ENCODE measurements around the gene APP. TPM values are rescaled to one million over a fixed set of nuclear protein-coding genes. Genes with fewer than 3 reads are reported as not detected.

The APP gene
- total RNA-seq, 1 donor from 2014 or later: 306 TPM

GRCh38 chr21:26123012-26123411 lies 47.6 kb downstream of the APP start:
- Mint-ChIP-seq H3K4me1 (peaks cover 36% of the 10 kb centered on the region), H3K36me3 (peaks cover 17% of the 10 kb centered on the region), H3K9me3 (peaks cover 4% of the 10 kb centered on the region), H3K27ac (no peak overlapping the region), H3K4me3 (no peak overlapping the region), H3K27me3 (ENCODE audit: insufficient read depth, low read depth) (peaks cover 3% of the 10 kb centered on the region)
- TF ChIP-seq CTCF (IDR thresholded peaks at IDR 0.05): no peak
- Histone ChIP-seq H3K27me3 (no peaks in the 10 kb centered on the region), H3F3A (ENCODE audit: low read depth) (no peaks in the 10 kb centered on the region), H3K4me3 (no peak overlapping the region), H3K9me3 (ENCODE audit: low read depth) (no peaks in the 10 kb centered on the region), H3K4me1 (peaks cover 19% of the 10 kb centered on the region), H3K27ac (no peak overlapping the region), H3K9ac (no peak overlapping the region), H3K36me3 (no peaks in the 10 kb centered on the region), H2AFZ (replicated peaks) (no peak overlapping the region), H3K4me2 (no peak overlapping the region), H4K20me1 (ENCODE audit: low read depth) (peaks cover 93% of the 10 kb centered on the region), H3K79me2 (ENCODE audit: low read depth) (peaks cover 100% of the 10 kb centered on the region)
- DNase-seq (ENCODE audit: low spot score): no peak

DNA sequence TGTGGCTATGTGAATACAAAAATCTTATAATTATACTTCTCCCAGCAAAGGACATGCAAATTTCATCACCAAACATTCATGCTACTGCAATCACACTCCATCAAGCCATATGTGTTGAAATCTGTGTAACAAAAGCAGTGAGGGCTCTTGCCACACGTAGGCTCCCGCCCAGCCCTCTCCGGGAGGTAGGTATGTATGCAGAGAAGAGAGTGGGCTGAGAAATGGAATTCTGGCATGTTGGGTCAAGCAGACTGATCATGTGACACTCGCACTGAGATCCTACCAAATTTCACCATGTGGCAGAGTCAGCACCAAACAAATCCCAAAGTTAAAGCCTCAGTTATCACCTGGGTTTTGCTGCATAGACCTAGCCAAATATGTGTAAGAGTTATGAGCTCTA lies 49.7 kb downstream of the APP start:
- DNase-seq (ENCODE audit: low spot score): no peak
- H3K27ac ChIP-seq: no peak overlapping the region

GRCh38 chr21:26119906-26120305 lies 50.7 kb downstream of the APP start:
- no peak overlapping the region for H3K4me2 ChIP-seq
- H3K9me3 Mint-ChIP-seq: peaks cover 2% of the 10 kb centered on the region
- H3K4me3 Mint-ChIP-seq: no peak overlapping the region
- H4K20me1 ChIP-seq (ENCODE audit: low read depth): peaks cover 92% of the 10 kb centered on the region
- no peaks in the 10 kb centered on the region for H3F3A ChIP-seq (ENCODE audit: low read depth)
- H3K4me1 ChIP-seq: peaks cover 23% of the 10 kb centered on the region
- H3K4me3 ChIP-seq: no peak overlapping the region
- TF ChIP-seq EZH2phosphoT487 (IDR thresholded peaks at IDR 0.05) (no peak), CTCF (IDR thresholded peaks at IDR 0.05) (no peak), EZH2 (IDR thresholded peaks at IDR 0.05) (no peak)
- peaks cover 33% of the 10 kb centered on the region for H3K4me1 Mint-ChIP-seq
- no peaks in the 10 kb centered on the region for H3K36me3 ChIP-seq
- H3K9me3 ChIP-seq (ENCODE audit: low read depth): no peaks in the 10 kb centered on the region
- H3K36me3 Mint-ChIP-seq: peaks cover 4% of the 10 kb centered on the region
- H3K27ac ChIP-seq: no peak overlapping the region
- no peak overlapping the region for H3K9ac ChIP-seq
- H3K79me2 ChIP-seq (ENCODE audit: low read depth): peaks cover 100% of the 10 kb centered on the region
- no peaks in the 10 kb centered on the region for H3K27me3 ChIP-seq
- peaks cover 3% of the 10 kb centered on the region for H3K27me3 Mint-ChIP-seq (ENCODE audit: insufficient read depth, low read depth)
- H2AFZ ChIP-seq (replicated peaks): no peak overlapping the region
- DNase-seq (ENCODE audit: low spot score): no peak
- H3K27ac Mint-ChIP-seq: no peak overlapping the region

More for the DNA sequence above, 49.7 kb downstream of the APP start:
- TF ChIP-seq CTCF (IDR thresholded peaks at IDR 0.05) (no peak), EZH2 (IDR thresholded peaks at IDR 0.05) (no peak), EZH2phosphoT487 (IDR thresholded peaks at IDR 0.05) (no peak)
- Histone ChIP-seq H3F3A (ENCODE audit: low read depth) (no peaks in the 10 kb centered on the region), H3K4me1 (peaks cover 22% of the 10 kb centered on the region), H2AFZ (replicated peaks) (no peak overlapping the region), H3K9me3 (ENCODE audit: low read depth) (no peaks in the 10 kb centered on the region), H3K4me2 (no peak overlapping the region), H3K27me3 (no peaks in the 10 kb centered on the region), H3K4me3 (no peak overlapping the region), H4K20me1 (ENCODE audit: low read depth) (peaks cover 93% of the 10 kb centered on the region), H3K36me3 (no peaks in the 10 kb centered on the region), H3K79me2 (ENCODE audit: low read depth) (peaks cover 100% of the 10 kb centered on the region), H3K9ac (no peak overlapping the region)
- Mint-ChIP-seq H3K36me3 (peaks cover 6% of the 10 kb centered on the region), H3K4me1 (peaks cover 37% of the 10 kb centered on the region), H3K27ac (peak overlapping the region; percentile 87), H3K9me3 (peaks cover 2% of the 10 kb centered on the region), H3K4me3 (peak overlapping the region; percentile 50), H3K27me3 (ENCODE audit: insufficient read depth, low read depth) (peaks cover 3% of the 10 kb centered on the region)

Measured in neural progenitor cell (in vitro differentiated cells).